Activated naive CD8-positive, alpha-beta T cell treated with anti-CD3 and anti-CD28 coated beads, Interleukin-2, amount 10 ng/mL, durations not matched to agents 7 days and 5 days (primary cell): ENCODE measurements around the gene BIN2. TPM values are rescaled to one million over a fixed set of nuclear protein-coding genes. Genes with fewer than 3 reads are reported as not detected.

ENCODE experiments used
- ATAC-seq: fragments of 150-1000 bp; cut with Tn5 transposase; one replicate; pipeline ENCODE4 v1.10.0; 2021; ENCODE audit warnings: low read depth, moderate library complexity
- POLR2A ChIA-PET: fragments of 350-600 bp; sonication (Branson Sonifier 250); formaldehyde crosslinking; loops from one replicate; lab custom pipeline; 2021; ENCODE audit warnings: antibody characterized with exemption; lab: Charles Lee
- DNase-seq: peaks from one replicate; pipeline ENCODE4 v3.0.0; 2021
- H3K27ac Mint-ChIP-seq: one replicate; pipeline ENCODE4 v1.8.0; 2022; ENCODE audit warnings: mild to moderate bottlenecking, mixed read lengths
- H3K27me3 Mint-ChIP-seq: one replicate; pipeline ENCODE4 v1.8.0; 2022; ENCODE audit warnings: mild to moderate bottlenecking, moderate library complexity, mixed read lengths
- H3K36me3 Mint-ChIP-seq: one replicate; pipeline ENCODE4 v1.8.0; 2021; ENCODE audit warnings: mild to moderate bottlenecking, mixed read lengths
- H3K4me1 Mint-ChIP-seq: one replicate; pipeline ENCODE4 v1.8.0; 2021; ENCODE audit warnings: mixed read lengths
- H3K4me3 Mint-ChIP-seq: one replicate; pipeline ENCODE4 v1.8.0; 2022; ENCODE audit warnings: mild to moderate bottlenecking, moderate library complexity, mixed read lengths
- H3K9me3 Mint-ChIP-seq: one replicate; pipeline ENCODE4 v1.8.0; 2021; ENCODE audit warnings: mixed read lengths
- total RNA-seq, 2 experiments: library from RNA; stranded (reverse); gene quantifications; one replicate each; pipeline ENCODE4 v1.2.3, GENCODE V29; 2021

BIN2 gene
- total RNA-seq = 100 to 1,000 TPM; 161 to 164 TPM

DNA sequence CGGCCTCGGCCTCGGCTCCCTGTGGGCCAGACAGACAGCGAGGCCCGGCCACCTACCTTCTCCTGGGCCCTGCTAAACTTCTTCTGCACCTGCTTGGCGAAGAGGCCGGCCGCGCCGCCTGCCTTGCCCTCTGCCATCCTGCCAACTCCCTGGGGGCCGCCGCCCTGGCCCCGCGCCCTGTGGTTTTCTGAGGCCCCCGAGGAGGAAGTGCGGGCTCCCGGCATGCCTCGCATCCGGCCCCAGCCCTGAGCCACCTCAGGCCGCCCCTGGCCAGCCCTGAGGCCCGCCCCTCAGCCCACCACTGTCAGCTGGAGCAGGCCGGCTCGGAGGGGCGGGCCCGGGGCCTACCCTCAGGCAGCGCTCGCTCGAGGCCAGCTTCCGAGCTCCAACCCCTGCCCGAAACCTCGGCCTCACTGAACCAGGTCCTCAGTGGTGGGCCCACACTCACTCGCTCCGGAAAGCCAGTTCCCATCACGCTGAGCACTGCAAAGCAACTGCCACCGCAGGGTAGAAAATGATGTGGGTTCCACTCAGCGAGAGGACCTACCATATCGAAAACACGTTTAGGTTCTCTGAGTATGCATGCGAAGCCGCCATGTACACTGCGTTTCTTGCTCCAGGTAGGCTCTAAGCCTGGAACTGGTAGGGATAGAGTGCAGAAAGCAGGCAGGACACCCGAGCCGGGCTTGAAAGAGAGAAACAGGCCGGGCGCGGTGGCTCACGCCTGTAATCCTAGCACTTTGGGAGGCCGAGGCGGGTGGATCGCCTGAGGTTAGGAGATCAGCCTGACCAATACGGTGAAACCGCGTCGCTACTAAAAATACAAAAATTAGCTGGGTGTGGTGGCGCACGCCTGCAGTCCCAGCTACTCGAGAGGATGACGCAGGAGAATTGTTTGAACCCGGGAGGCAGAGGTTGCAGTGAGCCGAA lies at the start of gene BIN2:
TSS of gene BIN2 (minus strand) at position 209 of the 930 bp plus-strand sequence. CDS start at position 137, 72 bp downstream.
- DNase-seq (peak; percentile 87), ATAC-seq (peak; percentile 82)
- peak within 1 kb of the TSS; percentile 97 for H3K27ac Mint-ChIP-seq
- H3K4me1 Mint-ChIP-seq = peaks cover 55% of the 10 kb centered on the region
- POLR2A ChIA-PET = interaction anchor here (0.5 to 2.4 kb wide), 7 partner anchors 9 to 279 kb away, joined by 3 to 13 read pairs (median 3); partner anchors contain the start of gene DAZAP2
- H3K27me3 Mint-ChIP-seq = no peaks in the 10 kb centered on the region
- H3K36me3 Mint-ChIP-seq = peaks cover 32% of the 10 kb centered on the region
- peak within 1 kb of the TSS; percentile 96 for H3K4me3 Mint-ChIP-seq
- no peaks in the 10 kb centered on the region for H3K9me3 Mint-ChIP-seq

DNA sequence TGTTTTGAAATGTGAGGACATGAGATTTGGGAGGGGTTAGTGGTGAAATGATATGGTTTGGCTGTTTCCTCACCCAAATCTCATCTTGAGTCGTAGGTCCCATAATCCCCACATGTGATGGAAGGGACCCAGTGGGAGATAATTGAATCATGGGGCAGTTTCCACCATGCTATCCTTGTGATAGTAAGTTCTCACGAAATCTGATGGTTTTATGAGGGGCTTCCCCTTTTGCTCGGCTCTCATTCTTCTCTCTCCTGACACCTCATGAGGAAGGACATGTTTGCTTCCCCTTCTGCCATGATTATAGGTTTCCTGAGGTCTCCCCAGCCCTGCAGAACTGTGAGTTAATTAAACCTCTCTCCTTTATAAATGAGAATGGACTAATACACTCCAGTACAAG lies 49.2 kb upstream of the BIN2 start:
- POLR2A ChIA-PET = no interaction called here
- Mint-ChIP-seq H3K36me3 (peaks cover 39% of the 10 kb centered on the region), H3K4me3 (no peak overlapping the region), H3K4me1 (peaks cover 33% of the 10 kb centered on the region), H3K27me3 (no peaks in the 10 kb centered on the region), H3K27ac (no peak overlapping the region), H3K9me3 (no peaks in the 10 kb centered on the region)
- DNase-seq (no peak), ATAC-seq (no peak)

DNA sequence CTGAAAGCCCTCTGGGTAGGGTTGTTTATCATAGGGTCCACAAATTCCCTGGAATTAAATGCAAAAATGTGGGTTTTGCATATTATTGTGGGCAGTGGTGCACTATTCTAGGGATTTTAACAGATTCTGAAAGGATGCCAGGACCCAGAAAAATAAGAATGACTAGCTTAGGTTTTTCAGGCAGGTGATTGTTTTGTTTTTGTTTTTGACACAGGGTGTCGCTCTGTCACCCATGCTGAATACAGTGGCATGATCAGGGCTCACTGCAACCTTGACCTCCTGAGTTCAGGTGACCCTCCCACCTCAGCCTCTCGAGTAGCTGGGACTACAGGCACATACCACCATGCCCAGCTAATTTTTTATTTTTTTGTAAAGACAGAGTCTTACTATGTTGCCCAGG lies 48.0 kb upstream of the BIN2 start:
- Mint-ChIP-seq H3K4me3 (no peak overlapping the region), H3K9me3 (no peaks in the 10 kb centered on the region), H3K27me3 (no peaks in the 10 kb centered on the region), H3K36me3 (peaks cover 36% of the 10 kb centered on the region), H3K27ac (no peak overlapping the region), H3K4me1 (peaks cover 40% of the 10 kb centered on the region)
- no peak for DNase-seq
- POLR2A ChIA-PET = interaction anchor here (1.0 to 1.3 kb wide), 2 partner anchors 19 to 111 kb away, joined by 3 to 4 read pairs; partner anchors contain the start of gene GALNT6
- no peak for ATAC-seq

DNA sequence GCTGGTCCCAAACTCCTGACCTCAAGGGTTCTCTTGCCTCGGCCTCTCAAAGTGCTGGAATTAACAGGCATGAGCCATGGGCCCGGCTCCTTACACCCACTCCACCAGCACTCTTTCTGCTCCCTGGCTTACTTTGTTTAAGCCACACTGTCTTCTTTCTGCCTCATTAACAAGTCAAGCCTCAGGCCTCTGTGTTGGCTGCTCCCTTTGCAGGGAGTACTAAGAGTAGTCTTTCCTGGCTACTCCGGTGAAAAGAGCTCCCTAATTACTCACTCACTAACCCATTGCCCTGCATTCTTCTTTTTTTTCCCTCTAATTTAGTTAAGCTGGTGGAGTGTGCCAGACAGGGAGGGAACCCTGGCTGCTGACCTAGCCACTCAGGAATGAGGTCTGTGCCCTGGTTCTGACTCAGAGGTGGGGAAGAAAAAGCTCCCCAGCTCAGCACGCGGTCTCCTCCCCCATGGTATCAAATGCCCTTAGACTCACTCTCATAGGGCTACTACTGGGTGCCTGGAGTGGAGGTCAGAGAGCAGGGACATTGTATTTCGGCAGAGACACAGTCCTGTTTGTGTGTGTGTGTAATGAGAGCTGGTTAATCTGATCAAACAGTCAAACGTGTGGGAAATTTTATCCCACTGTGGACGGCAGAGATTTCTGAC lies 47.5 kb upstream of the BIN2 start:
- H3K4me3 Mint-ChIP-seq = no peak overlapping the region
- ATAC-seq (no peak), DNase-seq (no peak)
- POLR2A ChIA-PET = interaction anchor here (1.0 to 1.3 kb wide), 2 partner anchors 20 to 112 kb away, joined by 3 to 4 read pairs; partner anchors contain the start of gene GALNT6
- peaks cover 34% of the 10 kb centered on the region for H3K36me3 Mint-ChIP-seq
- H3K4me1 Mint-ChIP-seq = peaks cover 42% of the 10 kb centered on the region
- H3K27ac Mint-ChIP-seq = no peak overlapping the region
- H3K27me3 Mint-ChIP-seq = no peaks in the 10 kb centered on the region
- H3K9me3 Mint-ChIP-seq = no peaks in the 10 kb centered on the region

DNA sequence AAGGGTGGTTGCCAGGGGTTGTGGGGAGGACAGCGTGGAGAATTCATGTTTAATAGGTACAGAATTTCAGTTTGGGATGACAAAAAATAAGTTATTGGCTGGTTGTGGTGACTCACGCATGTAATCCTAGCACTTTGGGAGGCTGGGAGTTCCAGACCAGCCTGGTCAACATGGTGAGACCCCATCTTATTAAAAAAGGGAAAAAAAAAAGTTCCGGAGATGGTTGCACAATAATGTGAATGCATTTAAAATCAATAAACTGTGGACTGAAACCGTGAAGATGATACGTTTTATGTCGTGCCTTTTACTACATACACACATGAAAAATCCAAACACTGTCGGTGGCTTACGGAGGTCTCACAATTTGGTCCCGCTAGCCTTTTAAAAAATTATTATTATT lies 46.7 kb upstream of the BIN2 start:
- POLR2A ChIA-PET = no interaction called here
- DNase-seq (no peak), ATAC-seq (no peak)
- Mint-ChIP-seq H3K36me3 (peaks cover 34% of the 10 kb centered on the region), H3K4me3 (no peak overlapping the region), H3K9me3 (no peaks in the 10 kb centered on the region), H3K27ac (no peak overlapping the region), H3K27me3 (no peaks in the 10 kb centered on the region), H3K4me1 (peaks cover 42% of the 10 kb centered on the region)

DNA sequence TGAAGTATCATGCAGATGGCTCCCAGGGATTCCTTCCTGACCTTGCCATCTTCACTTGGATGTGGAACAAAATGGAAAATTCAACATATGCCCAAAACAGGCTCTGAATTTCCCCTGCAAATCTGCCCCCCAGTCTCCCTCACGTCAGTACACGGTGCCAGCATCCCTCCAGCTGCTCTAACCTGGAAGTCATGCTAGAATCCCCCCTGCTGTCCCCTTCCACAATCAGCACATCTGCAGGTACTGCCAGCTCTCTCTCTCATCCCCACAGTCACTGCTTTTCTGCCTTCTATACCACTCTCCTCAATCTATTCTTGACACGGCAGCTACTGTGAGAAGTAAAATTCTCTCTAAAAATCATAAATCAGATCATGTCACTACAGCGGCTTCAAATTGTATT lies 45.6 kb upstream of the BIN2 start:
- Mint-ChIP-seq H3K4me3 (peak overlapping the region; percentile 74), H3K36me3 (peaks cover 32% of the 10 kb centered on the region), H3K27ac (peak overlapping the region; percentile 83), H3K27me3 (no peaks in the 10 kb centered on the region), H3K4me1 (peaks cover 37% of the 10 kb centered on the region), H3K9me3 (no peaks in the 10 kb centered on the region)
- POLR2A ChIA-PET = interaction anchor here (0.8 to 2.9 kb wide), 7 partner anchors 14 to 605 kb away, joined by 3 to 35 read pairs (median 5); partner anchors contain the start of genes ATF1 and GALNT6
- DNase-seq = no peak
- ATAC-seq = no peak

DNA sequence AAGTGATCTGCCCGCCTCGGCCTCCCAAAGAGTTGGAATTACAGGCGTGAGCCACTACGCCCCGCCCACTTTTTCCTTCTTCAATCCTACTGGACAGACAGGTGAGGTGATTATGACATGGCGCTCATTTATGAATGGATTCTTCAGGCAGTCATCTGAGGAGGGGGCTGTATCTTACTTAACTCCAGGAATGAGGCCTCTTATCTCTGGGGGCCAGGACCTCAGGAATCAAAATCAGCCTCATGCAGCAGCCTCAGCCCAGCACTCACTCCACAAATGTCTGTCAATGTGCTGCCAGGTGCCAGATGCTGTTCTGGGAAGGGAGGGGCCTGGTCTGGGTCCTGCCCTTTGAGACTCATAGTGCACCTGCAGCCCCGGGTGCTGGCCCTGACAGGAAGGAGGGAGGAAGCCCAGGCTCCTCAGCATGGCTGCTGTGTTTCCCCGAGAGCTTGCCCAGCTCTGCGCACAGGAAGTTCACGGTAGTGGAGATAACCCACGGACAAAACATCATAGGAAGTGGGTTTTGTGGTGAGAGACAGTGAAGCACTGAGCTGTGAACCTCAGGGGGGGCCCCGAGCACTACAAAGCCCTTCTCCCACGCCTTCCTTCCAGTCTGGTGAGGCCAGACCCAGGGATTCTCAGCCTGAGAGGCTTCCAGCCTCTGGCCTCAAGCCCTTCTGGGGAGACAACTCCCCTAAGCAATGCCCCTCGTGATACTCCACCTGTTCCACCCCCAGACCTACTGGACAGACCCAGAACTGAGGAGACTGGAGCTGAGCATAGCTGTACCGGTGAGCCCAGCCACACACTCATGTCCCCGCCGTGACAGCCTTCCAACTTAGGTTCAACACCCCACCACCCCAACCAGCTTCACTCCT lies 44.9 kb upstream of the BIN2 start:
- Mint-ChIP-seq H3K9me3 (no peaks in the 10 kb centered on the region), H3K27me3 (no peaks in the 10 kb centered on the region), H3K4me1 (peaks cover 35% of the 10 kb centered on the region), H3K27ac (peak overlapping the region; percentile 83), H3K36me3 (peaks cover 33% of the 10 kb centered on the region), H3K4me3 (peak overlapping the region; percentile 74)
- DNase-seq = peak; percentile 82
- POLR2A ChIA-PET = interaction anchor here (0.6 to 2.9 kb wide), 9 partner anchors 14 to 605 kb away, joined by 3 to 35 read pairs (median 4); partner anchors contain the start of genes ATF1, CSRNP2, GALNT6 and SLC11A2
- ATAC-seq = peak; percentile 99

DNA sequence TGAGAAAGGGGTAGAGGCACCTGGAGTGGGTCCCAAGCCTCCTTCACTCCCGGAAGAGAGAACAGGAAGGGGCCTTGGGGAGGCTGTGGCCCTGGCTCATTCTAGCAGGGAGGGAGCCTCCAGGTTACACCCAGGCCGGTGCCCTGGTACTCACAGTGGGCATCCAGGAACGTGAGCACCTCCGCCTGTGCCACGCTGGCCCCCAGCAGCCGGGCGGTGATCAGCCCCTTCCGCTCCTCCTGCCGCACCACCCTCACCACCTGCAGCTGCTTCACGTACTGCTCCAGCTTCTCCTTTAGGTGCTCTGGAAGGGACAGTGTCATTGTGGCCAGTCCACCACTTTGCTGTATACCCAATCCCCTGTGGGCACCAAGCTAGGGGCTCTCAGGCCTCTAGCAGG lies 41.3 kb upstream of the BIN2 start:
- POLR2A ChIA-PET = no interaction called here
- H3K27me3 Mint-ChIP-seq = no peaks in the 10 kb centered on the region
- H3K4me3 Mint-ChIP-seq = no peak overlapping the region
- DNase-seq = no peak
- ATAC-seq = no peak
- peaks cover 25% of the 10 kb centered on the region for H3K4me1 Mint-ChIP-seq
- no peak overlapping the region for H3K27ac Mint-ChIP-seq
- H3K36me3 Mint-ChIP-seq = peaks cover 25% of the 10 kb centered on the region
- no peaks in the 10 kb centered on the region for H3K9me3 Mint-ChIP-seq

DNA sequence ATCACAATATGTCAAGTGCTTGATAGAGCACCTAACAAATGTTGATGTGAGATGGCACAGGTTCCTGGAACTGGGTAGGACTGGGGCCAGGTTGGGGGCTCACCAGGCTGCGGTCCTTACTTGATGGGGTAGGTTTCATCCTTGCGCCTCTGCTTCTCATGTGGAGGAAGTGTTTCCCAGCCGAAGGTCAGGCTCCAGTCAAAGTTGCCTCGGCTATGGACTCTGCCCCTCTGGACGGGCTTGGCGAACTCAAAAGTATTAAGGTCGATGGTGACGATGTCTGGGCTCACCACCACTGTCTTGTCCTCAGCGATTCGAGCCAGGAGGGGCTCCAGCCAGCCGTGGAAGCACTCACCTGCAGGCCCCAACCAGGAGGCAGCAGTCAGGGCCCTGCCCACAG lies 40.0 kb upstream of the BIN2 start:
- H3K4me1 Mint-ChIP-seq = peaks cover 16% of the 10 kb centered on the region
- ATAC-seq (no peak), DNase-seq (no peak)
- no peaks in the 10 kb centered on the region for H3K9me3 Mint-ChIP-seq
- no peak overlapping the region for H3K4me3 Mint-ChIP-seq
- peak overlapping the region; percentile 34 for H3K27ac Mint-ChIP-seq
- peaks cover 33% of the 10 kb centered on the region for H3K36me3 Mint-ChIP-seq
- POLR2A ChIA-PET = no interaction called here
- no peaks in the 10 kb centered on the region for H3K27me3 Mint-ChIP-seq

DNA sequence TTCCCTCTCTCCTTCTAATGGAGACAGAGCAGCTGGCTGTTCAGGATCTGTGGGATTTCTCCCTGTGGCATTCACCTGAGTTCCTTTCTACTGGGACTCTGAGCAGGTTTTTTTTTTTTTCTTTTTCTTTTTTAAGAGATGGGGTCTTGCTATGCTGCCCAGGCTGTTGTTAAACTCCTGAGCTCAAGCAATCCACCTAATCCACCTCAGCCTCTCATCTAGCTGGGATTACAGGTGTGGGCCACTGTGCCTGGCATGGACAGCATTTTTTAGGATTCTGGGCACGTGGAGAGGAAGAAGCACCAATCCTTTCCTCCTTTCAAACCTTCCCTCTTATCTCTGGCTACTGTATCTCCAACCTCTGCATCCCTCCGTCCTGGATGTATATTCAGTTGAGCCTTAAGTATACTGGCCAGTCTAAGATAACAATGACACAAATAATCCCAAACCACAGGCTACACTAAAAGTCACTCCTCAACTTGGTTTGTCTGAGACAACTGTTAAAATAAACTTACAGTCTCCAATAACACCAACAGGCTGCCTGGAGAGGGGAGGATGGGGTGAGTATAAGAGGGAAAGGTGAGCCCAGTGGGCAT lies 38.9 kb upstream of the BIN2 start:
- Mint-ChIP-seq H3K4me1 (peaks cover 6% of the 10 kb centered on the region), H3K27me3 (no peaks in the 10 kb centered on the region), H3K36me3 (peaks cover 40% of the 10 kb centered on the region), H3K4me3 (no peak overlapping the region), H3K27ac (no peak overlapping the region), H3K9me3 (no peaks in the 10 kb centered on the region)
- DNase-seq = no peak
- ATAC-seq = no peak
- POLR2A ChIA-PET = no interaction called here

DNA sequence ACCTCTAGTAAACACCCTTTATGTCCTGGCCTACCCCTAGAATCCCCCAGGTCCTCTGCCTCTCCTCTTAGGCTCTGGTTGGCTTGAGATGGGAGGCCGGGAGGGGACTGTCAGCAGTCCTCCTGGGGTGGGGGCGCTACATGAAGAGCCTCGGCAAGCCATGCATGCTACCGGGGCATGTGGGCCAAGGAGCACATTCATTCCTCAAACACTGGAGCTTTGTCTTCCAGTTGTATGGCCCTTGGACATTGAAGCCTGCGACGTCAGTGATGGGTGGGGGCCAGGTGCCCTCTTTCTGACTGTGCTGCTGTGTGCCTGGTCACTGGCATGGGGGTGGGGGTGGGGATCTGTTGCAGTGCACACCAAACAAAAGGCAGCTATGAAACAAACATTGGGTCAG lies 38.3 kb upstream of the BIN2 start:
- Mint-ChIP-seq H3K27ac (no peak overlapping the region), H3K27me3 (no peaks in the 10 kb centered on the region), H3K4me3 (no peak overlapping the region), H3K36me3 (peaks cover 36% of the 10 kb centered on the region), H3K9me3 (no peaks in the 10 kb centered on the region), H3K4me1 (peaks cover 2% of the 10 kb centered on the region)
- POLR2A ChIA-PET = no interaction called here
- no peak for DNase-seq
- ATAC-seq = no peak

DNA sequence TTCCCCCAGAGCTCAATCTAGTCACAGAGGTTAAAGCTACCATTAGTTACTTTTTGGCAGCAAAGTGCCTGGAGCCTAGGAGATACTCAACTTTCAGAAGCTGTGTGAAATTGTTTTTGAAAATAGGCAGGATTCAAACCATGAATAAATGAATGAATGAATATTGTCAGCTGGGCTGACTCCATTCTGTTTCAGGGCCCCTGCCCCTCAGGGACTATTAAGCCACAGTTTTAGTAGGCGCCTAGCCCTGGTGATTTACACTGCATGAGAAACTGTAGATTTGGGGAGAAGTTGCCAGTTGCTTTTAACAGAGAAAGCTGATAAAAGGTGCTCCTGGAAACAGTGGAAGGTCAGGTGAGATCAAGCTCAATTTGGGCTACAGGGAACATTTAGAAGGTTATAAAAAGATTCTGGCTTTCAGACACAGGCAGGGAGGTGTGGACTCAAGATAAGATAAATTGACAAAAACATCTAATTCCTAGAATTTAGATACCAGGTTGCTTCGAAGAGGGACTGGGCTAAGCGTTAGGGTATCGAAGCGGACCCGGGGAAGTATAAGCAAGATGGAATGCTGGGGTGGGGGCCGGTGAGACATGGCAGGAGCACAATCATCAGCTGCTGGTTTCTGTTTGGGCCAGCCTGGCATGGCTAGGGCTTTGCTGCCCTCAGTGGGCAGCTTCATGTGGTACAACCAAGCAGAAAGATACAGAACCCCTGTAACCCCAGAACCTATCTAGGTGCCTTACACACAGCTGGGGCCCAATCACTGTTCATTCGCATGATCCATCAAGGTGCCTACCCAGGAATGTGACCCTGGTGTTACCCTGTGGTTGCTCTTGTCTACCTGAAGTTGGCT lies 37.4 kb upstream of the BIN2 start:
- no peaks in the 10 kb centered on the region for H3K9me3 Mint-ChIP-seq
- ATAC-seq (no peak), DNase-seq (no peak)
- H3K36me3 Mint-ChIP-seq = peaks cover 43% of the 10 kb centered on the region
- no peak overlapping the region for H3K27ac Mint-ChIP-seq
- no peak overlapping the region for H3K4me3 Mint-ChIP-seq
- H3K4me1 Mint-ChIP-seq = peaks cover under 1% of the 10 kb centered on the region
- H3K27me3 Mint-ChIP-seq = no peaks in the 10 kb centered on the region
- POLR2A ChIA-PET = no interaction called here
